Measurements from ENCODE around the gene MSTN. TPM values are rescaled to one million over a fixed set of nuclear protein-coding genes. Genes with fewer than 3 reads are reported as not detected.

Gene MSTN
- polyA plus RNA-seq, 2 donors: 0.09 to 0.20 TPM

DNA sequence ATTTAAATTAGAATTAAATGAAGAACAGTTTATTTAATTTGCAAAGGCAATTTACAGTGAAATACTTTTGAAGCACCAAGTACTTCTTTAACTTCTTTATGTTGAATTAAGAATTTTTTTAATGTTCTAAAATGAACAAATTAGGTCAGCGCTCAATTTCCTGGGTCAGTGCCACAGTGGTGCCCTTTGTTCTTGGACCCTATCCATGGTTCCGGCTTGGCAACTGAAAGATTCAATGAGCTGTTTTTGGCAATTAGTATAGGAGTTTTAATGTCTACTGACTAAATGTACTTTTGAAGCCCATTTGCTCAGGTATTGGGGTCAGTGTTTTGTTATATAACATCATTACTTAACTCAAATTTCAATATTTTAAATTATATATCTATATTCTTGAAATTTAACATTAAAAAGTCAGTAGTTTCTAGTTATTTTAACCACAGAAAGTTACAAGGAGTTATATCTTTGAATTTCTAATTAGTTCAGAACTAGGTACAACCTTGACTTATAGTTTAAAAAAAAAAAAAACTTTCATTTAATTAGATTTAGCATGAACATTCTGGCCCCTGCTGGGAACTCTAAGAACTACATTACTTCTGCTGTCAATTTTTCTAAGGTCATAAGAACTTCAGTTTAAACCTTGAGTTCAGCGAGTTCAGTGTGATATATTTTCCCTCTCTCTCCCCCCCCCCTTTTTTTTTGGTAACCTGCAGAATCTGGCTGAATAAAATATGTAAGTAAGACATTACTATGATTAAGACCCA is 7.6 kb upstream of the MSTN start:
- Histone ChIP-seq H3K4me1 (ENCODE audit: control insufficient read depth in 2 of 2, insufficient read depth in 2 of 2, low read length in 1 of 2) (no peaks in the 10 kb centered on the region), H3K27ac (ENCODE audit: low read depth in 2 of 2, low read length in 1 of 2) (no peak overlapping the region), H3K27me3 (ENCODE audit: control insufficient read depth in 1 of 2, insufficient read depth in 2 of 2, low read length in 2 of 2) (no peaks in the 10 kb centered on the region), H3K9me3 (ENCODE audit: control insufficient read depth in 2 of 2, insufficient read depth in 1 of 2, low read depth in 1 of 2, low read length in 1 of 2) (no peaks in the 10 kb centered on the region), H3K4me3 (ENCODE audit: low read depth in 1 of 2, low read length in 2 of 2) (no peak overlapping the region), H3K36me3 (ENCODE audit: control insufficient read depth in 2 of 2, insufficient read depth in 2 of 2, low read length in 1 of 2) (no peaks in the 10 kb centered on the region)
- 51 to 52% methylated on average over 3 of the region's 3 CpGs for WGBS, 2 donors

DNA sequence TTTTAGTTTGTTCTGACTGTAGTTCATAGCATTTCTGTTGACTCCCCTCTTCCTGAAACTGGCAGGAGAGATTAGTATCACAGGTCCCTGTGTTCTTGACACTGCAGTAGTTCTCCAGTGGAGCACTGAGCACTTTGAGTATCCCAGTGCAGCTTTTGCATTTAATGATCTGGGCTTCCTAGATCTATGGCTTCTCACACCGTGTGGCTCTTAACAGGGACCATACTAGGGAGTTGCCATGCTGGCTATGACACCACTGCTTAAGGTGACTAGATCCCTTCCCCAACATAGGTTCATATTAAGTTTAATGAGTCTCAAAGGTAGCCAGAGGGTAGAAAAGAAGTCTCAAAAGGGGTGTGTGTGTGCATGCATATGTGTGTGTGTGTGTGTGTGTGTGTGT is 6.2 kb upstream of the MSTN start:
- 42 to 46% methylated on average over 1 of the region's 1 CpG for WGBS, 2 donors
- no peak overlapping the region for H3K27ac ChIP-seq (ENCODE audit: low read depth in 2 of 2, low read length in 1 of 2)

DNA sequence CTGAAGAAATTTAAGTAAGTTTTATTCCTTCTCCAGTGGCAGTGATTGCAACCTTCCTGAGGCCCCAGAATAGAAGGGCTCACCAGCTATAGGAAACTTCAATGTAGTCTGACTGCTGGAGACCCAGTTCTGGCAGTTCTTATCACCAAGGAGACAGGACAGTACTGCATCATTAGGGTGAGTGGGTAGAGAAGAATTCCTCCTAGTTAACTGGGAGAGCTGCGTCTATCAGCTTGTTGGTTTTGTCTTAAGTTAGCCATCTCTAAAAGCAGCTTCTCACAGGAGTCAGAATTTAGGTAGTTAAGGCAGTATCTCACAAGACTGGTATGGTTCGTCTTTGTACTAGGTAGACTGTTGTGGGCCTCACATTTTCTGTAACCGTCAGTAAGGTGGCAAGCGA is 3.3 kb upstream of the MSTN start:
- Histone ChIP-seq H3K9me3 (ENCODE audit: control insufficient read depth in 2 of 2, insufficient read depth in 1 of 2, low read depth in 1 of 2, low read length in 1 of 2) (no peaks in the 10 kb centered on the region), H3K27ac (ENCODE audit: low read depth in 2 of 2, low read length in 1 of 2) (no peak overlapping the region), H3K27me3 (ENCODE audit: control insufficient read depth in 1 of 2, insufficient read depth in 2 of 2, low read length in 2 of 2) (no peaks in the 10 kb centered on the region), H3K4me1 (ENCODE audit: control insufficient read depth in 2 of 2, insufficient read depth in 2 of 2, low read length in 1 of 2) (no peaks in the 10 kb centered on the region), H3K4me3 (ENCODE audit: low read depth in 1 of 2, low read length in 2 of 2) (no peak overlapping the region), H3K36me3 (ENCODE audit: control insufficient read depth in 2 of 2, insufficient read depth in 2 of 2, low read length in 1 of 2) (no peaks in the 10 kb centered on the region)
- 91 to 95% methylated on average over 4 of the region's 4 CpGs for WGBS, 2 donors

More for the DNA sequence above, 6.2 kb upstream of the MSTN start:
- H3K27me3 ChIP-seq (ENCODE audit: control insufficient read depth in 1 of 2, insufficient read depth in 2 of 2, low read length in 2 of 2): no peaks in the 10 kb centered on the region
- no peaks in the 10 kb centered on the region for H3K4me1 ChIP-seq (ENCODE audit: control insufficient read depth in 2 of 2, insufficient read depth in 2 of 2, low read length in 1 of 2)
- no peaks in the 10 kb centered on the region for H3K9me3 ChIP-seq (ENCODE audit: control insufficient read depth in 2 of 2, insufficient read depth in 1 of 2, low read depth in 1 of 2, low read length in 1 of 2)
- H3K36me3 ChIP-seq (ENCODE audit: control insufficient read depth in 2 of 2, insufficient read depth in 2 of 2, low read length in 1 of 2): no peaks in the 10 kb centered on the region
- no peak overlapping the region for H3K4me3 ChIP-seq (ENCODE audit: low read depth in 1 of 2, low read length in 2 of 2)

DNA sequence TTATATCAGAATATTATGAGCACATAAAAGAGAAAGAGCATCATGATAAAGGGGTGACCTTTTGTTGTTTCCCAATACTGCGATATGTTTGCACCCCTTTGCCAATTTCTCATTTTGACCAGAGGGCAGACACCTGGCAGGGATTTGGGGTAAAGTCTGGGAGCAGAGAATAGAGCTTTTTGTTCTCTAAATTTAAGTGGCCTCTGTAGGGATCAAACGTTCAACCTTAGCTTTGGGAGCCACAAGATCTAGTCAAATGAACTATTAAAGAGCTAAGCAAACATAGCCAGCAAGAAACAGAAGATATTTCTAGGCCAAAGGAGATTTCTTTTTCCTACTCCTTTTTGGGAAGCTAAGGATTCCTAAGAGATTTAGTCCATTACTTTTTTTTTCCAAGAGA is 1.1 kb upstream of the MSTN start:
- H3K27ac ChIP-seq (ENCODE audit: low read depth in 2 of 2, low read length in 1 of 2): no peak overlapping the region
- no peaks in the 10 kb centered on the region for H3K36me3 ChIP-seq (ENCODE audit: control insufficient read depth in 2 of 2, insufficient read depth in 2 of 2, low read length in 1 of 2)
- H3K4me1 ChIP-seq (ENCODE audit: control insufficient read depth in 2 of 2, insufficient read depth in 2 of 2, low read length in 1 of 2): no peaks in the 10 kb centered on the region
- no peaks in the 10 kb centered on the region for H3K9me3 ChIP-seq (ENCODE audit: control insufficient read depth in 2 of 2, insufficient read depth in 1 of 2, low read depth in 1 of 2, low read length in 1 of 2)
- 45 to 47% methylated on average over 2 of the region's 2 CpGs for whole genome bisulfite sequencing, 2 donors
- no peak overlapping the region for H3K4me3 ChIP-seq (ENCODE audit: low read depth in 1 of 2, low read length in 2 of 2)
- H3K27me3 ChIP-seq (ENCODE audit: control insufficient read depth in 1 of 2, insufficient read depth in 2 of 2, low read length in 2 of 2): no peaks in the 10 kb centered on the region

DNA sequence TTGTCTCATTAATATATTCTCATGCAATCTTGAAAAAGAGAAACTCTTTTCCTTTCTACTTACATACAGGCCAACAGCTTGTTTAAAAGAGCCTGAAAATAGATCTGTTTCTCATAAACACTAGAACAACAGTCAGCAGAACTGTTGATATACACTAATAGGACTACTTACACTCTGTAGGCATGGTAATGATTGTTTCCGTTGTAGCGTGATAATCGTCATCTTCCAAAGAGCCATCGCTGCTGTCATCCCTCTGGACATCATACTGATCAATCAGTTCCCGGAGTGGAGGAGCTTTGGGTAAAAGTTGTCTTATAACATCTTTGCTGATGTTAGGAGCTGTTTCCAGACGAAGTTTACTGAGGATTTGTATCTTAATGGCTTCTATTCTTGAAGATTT is 476 bp downstream of the MSTN start:
- Histone ChIP-seq H3K36me3 (ENCODE audit: control insufficient read depth in 2 of 2, insufficient read depth in 2 of 2, low read length in 1 of 2) (no peaks in the 10 kb centered on the region), H3K27ac (ENCODE audit: low read depth in 2 of 2, low read length in 1 of 2) (no peak overlapping the region), H3K9me3 (ENCODE audit: control insufficient read depth in 2 of 2, insufficient read depth in 1 of 2, low read depth in 1 of 2, low read length in 1 of 2) (no peaks in the 10 kb centered on the region), H3K4me1 (ENCODE audit: control insufficient read depth in 2 of 2, insufficient read depth in 2 of 2, low read length in 1 of 2) (no peaks in the 10 kb centered on the region), H3K4me3 (ENCODE audit: low read depth in 1 of 2, low read length in 2 of 2) (no peak overlapping the region), H3K27me3 (ENCODE audit: control insufficient read depth in 1 of 2, insufficient read depth in 2 of 2, low read length in 2 of 2) (no peaks in the 10 kb centered on the region)
- WGBS, 2 donors: 71 to 77% methylated on average over 6 of the region's 6 CpGs

DNA sequence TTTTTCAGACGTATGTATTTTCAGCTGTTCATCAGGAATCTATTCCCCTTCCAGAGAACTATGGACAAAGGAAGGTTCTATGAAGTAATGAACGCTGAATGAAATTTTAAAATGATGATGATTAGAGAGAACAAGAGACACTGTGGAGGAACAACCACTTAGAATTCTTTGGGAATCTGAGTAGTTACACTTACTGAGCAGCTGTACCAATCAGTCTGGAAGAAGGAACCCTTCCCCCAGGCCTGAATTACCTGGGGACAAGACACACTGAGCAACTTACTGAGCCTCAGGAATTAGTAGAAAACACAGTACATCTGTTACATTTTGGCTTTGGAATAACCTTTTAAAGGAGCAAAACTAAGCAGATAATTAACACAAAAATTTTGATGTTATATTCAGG is 1.9 kb downstream of the MSTN start:
- Histone ChIP-seq H3K4me1 (ENCODE audit: control insufficient read depth in 2 of 2, insufficient read depth in 2 of 2, low read length in 1 of 2) (no peaks in the 10 kb centered on the region), H3K36me3 (ENCODE audit: control insufficient read depth in 2 of 2, insufficient read depth in 2 of 2, low read length in 1 of 2) (no peaks in the 10 kb centered on the region), H3K27me3 (ENCODE audit: control insufficient read depth in 1 of 2, insufficient read depth in 2 of 2, low read length in 2 of 2) (no peaks in the 10 kb centered on the region), H3K27ac (ENCODE audit: low read depth in 2 of 2, low read length in 1 of 2) (no peak overlapping the region), H3K9me3 (ENCODE audit: control insufficient read depth in 2 of 2, insufficient read depth in 1 of 2, low read depth in 1 of 2, low read length in 1 of 2) (no peaks in the 10 kb centered on the region), H3K4me3 (ENCODE audit: low read depth in 1 of 2, low read length in 2 of 2) (no peak overlapping the region)
- WGBS, 2 donors: 82 to 85% methylated on average over 2 of the region's 2 CpGs

DNA sequence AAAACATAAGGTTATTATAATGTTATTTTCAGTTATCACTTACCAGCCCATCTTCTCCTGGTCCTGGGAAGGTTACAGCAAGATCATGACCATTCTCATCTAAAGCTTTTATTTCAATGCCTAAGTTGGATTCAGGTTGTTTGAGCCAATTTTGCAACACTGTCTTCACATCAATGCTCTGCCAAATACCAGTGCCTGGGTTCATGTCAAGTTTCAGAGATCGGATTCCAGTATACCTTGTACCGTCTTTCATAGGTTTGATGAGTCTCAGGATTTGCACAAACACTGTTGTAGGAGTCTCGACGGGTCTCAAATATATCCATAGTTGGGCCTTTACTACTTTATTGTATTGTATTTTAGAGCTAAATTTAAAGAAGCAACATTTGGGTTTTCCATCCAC is 2.5 kb downstream of the MSTN start:
- Histone ChIP-seq H3K4me1 (ENCODE audit: control insufficient read depth in 2 of 2, insufficient read depth in 2 of 2, low read length in 1 of 2) (no peaks in the 10 kb centered on the region), H3K27ac (ENCODE audit: low read depth in 2 of 2, low read length in 1 of 2) (no peak overlapping the region), H3K9me3 (ENCODE audit: control insufficient read depth in 2 of 2, insufficient read depth in 1 of 2, low read depth in 1 of 2, low read length in 1 of 2) (no peaks in the 10 kb centered on the region), H3K36me3 (ENCODE audit: control insufficient read depth in 2 of 2, insufficient read depth in 2 of 2, low read length in 1 of 2) (no peaks in the 10 kb centered on the region), H3K27me3 (ENCODE audit: control insufficient read depth in 1 of 2, insufficient read depth in 2 of 2, low read length in 2 of 2) (no peaks in the 10 kb centered on the region), H3K4me3 (ENCODE audit: low read depth in 1 of 2, low read length in 2 of 2) (no peak overlapping the region)
- WGBS, 2 donors: 90 to 97% methylated on average over 4 of the region's 4 CpGs

DNA sequence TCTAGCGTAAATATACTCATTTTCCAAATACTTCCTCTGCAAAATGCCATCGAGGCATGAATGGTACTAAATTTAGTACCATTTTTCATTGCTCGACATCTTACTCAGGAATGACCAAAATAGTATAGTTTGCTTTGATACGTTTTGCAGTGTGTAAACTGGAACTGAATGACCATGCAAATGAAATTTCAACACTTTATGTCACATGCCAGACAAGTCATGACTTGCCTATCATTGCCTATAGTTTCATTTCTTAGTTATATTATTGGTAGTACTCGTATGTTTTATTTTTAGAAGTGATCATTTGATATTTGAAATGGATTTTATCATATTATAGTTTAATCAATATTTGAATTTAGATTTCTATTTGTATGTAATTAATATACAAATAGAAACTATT is 9.1 kb downstream of the MSTN start:
- no peaks in the 10 kb centered on the region for H3K4me1 ChIP-seq (ENCODE audit: control insufficient read depth in 2 of 2, insufficient read depth in 2 of 2, low read length in 1 of 2)
- no peaks in the 10 kb centered on the region for H3K27me3 ChIP-seq (ENCODE audit: control insufficient read depth in 1 of 2, insufficient read depth in 2 of 2, low read length in 2 of 2)
- H3K27ac ChIP-seq (ENCODE audit: low read depth in 2 of 2, low read length in 1 of 2): no peak overlapping the region
- WGBS, 2 donors: 56 to 60% methylated on average over 5 of the region's 5 CpGs
- no peak overlapping the region for H3K4me3 ChIP-seq (ENCODE audit: low read depth in 1 of 2, low read length in 2 of 2)
- H3K36me3 ChIP-seq (ENCODE audit: control insufficient read depth in 2 of 2, insufficient read depth in 2 of 2, low read length in 1 of 2): no peaks in the 10 kb centered on the region
- no peaks in the 10 kb centered on the region for H3K9me3 ChIP-seq (ENCODE audit: control insufficient read depth in 2 of 2, insufficient read depth in 1 of 2, low read depth in 1 of 2, low read length in 1 of 2)

DNA sequence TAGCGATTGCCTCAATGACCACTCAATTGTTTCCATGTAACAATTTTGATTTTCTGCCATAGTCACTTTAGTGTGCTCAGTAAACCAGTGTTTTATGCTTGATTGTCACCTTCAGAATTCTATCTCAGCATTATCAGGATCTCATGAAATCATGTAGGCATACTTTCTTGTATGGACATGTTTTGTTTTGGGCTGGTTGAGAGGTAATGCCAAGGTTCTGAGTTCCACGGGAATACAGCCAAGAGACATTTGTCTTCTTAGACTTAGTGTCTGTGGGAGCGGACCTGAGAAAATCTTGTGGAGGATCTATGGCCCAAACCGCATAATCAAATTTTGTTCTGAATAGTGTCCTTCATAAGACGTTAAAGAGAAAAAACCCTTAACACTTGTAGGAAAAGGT is 10.2 kb downstream of the MSTN start:
- no peaks in the 10 kb centered on the region for H3K27me3 ChIP-seq (ENCODE audit: control insufficient read depth in 1 of 2, insufficient read depth in 2 of 2, low read length in 2 of 2)
- WGBS, 2 donors: 56 to 74% methylated on average over 5 of the region's 5 CpGs
- no peak overlapping the region for H3K27ac ChIP-seq (ENCODE audit: low read depth in 2 of 2, low read length in 1 of 2)
- H3K4me1 ChIP-seq (ENCODE audit: control insufficient read depth in 2 of 2, insufficient read depth in 2 of 2, low read length in 1 of 2): no peaks in the 10 kb centered on the region
- no peaks in the 10 kb centered on the region for H3K36me3 ChIP-seq (ENCODE audit: control insufficient read depth in 2 of 2, insufficient read depth in 2 of 2, low read length in 1 of 2)
- H3K4me3 ChIP-seq (ENCODE audit: low read depth in 1 of 2, low read length in 2 of 2): no peak overlapping the region
- H3K9me3 ChIP-seq (ENCODE audit: control insufficient read depth in 2 of 2, insufficient read depth in 1 of 2, low read depth in 1 of 2, low read length in 1 of 2): no peaks in the 10 kb centered on the region

DNA sequence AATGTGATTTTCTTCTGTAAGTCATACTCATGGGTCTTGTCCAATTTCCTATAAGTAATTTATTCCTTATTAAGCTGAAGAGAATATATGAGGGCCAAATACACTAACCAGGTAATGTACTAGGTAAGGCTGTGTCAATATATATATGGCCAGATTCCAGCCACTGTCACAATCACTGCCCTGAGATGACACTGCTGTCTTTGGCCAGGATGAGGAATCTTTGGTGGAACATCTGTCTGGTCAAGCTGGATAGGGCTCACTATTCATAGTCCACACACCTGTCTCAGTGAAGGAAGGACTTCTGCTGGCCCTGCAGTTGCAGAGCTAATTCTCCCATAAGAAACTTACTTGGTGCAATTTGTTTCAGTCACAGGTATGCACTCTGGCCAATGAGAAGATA is 11.3 kb downstream of the MSTN start:
- Histone ChIP-seq H3K27ac (ENCODE audit: low read depth in 2 of 2, low read length in 1 of 2) (no peak overlapping the region), H3K4me1 (ENCODE audit: control insufficient read depth in 2 of 2, insufficient read depth in 2 of 2, low read length in 1 of 2) (no peaks in the 10 kb centered on the region), H3K9me3 (ENCODE audit: control insufficient read depth in 2 of 2, insufficient read depth in 1 of 2, low read depth in 1 of 2, low read length in 1 of 2) (no peaks in the 10 kb centered on the region), H3K27me3 (ENCODE audit: control insufficient read depth in 1 of 2, insufficient read depth in 2 of 2, low read length in 2 of 2) (no peaks in the 10 kb centered on the region), H3K36me3 (ENCODE audit: control insufficient read depth in 2 of 2, insufficient read depth in 2 of 2, low read length in 1 of 2) (no peaks in the 10 kb centered on the region), H3K4me3 (ENCODE audit: low read depth in 1 of 2, low read length in 2 of 2) (no peak overlapping the region)

All from esophagus (tissue), 2 donors.